DND-41 (cell line): ENCODE results near the gene MAPKBP1.

Source experiments
- CTCF ChIP-seq: IDR thresholded peaks from 2 replicates; pipeline ENCODE4 v1.5.1; 2012; ENCODE audit warnings: borderline replicate concordance, low read length, moderate library complexity, mild to moderate bottlenecking; ENCODE audit not compliant: poor library complexity, severe bottlenecking; ENCODE audit errors: extremely low read depth
- EZH2 ChIP-seq: IDR thresholded peaks from 3 replicates; pipeline ENCODE4 v1.6.1; 2012; ENCODE audit warnings: borderline replicate concordance, low read depth, mild to moderate bottlenecking, moderate library complexity, low read length, inconsistent platforms; ENCODE audit not compliant: severe bottlenecking

- no peak for TF ChIP-seq CTCF
- TF ChIP-seq EZH2 = no peak
Measured at GRCh38 chr15:41817781-41818180, 43.5 kb downstream of the MAPKBP1 start.
